WTC11 (cell line): ENCODE data around the gene ERC2. TPM values are rescaled to one million over a fixed set of nuclear protein-coding genes. Genes with fewer than 3 reads are reported as not detected.

Experiments used
- ATAC-seq: fragments of 200-7000 bp; cut with Tn5 transposase; 2 replicates; pipeline ENCODE4 v1.10.0; 2021; ENCODE audit warnings: mild to moderate bottlenecking, moderate library complexity
- CTCF ChIA-PET: fragments of 300-600 bp; sonication (Branson Sonifier 250); formaldehyde crosslinking; loops from one replicate; lab custom pipeline; 2021; ENCODE audit warnings: antibody characterized with exemption; lab: Charles Lee
- POLR2A ChIA-PET: fragments of 350-600 bp; sonication (Branson Sonifier 250); formaldehyde crosslinking; loops from one replicate; lab custom pipeline; 2021; ENCODE audit warnings: antibody characterized with exemption; lab: Charles Lee
- DNase-seq: peaks from one replicate; pipeline ENCODE4 v3.0.0; 2021; ENCODE audit warnings: low spot score
- H3K27ac Mint-ChIP-seq: 2 replicates; pipeline ENCODE4 v1.8.0; 2021; ENCODE audit warnings: mixed read lengths
- H3K27me3 Mint-ChIP-seq: 2 replicates; pipeline ENCODE4 v1.8.0; 2021; ENCODE audit warnings: low read depth, mild to moderate bottlenecking, moderate library complexity, mixed read lengths
- H3K36me3 Mint-ChIP-seq: 2 replicates; pipeline ENCODE4 v1.8.0; 2021; ENCODE audit warnings: mixed read lengths
- H3K4me1 Mint-ChIP-seq: 2 replicates; pipeline ENCODE4 v1.8.0; 2022; ENCODE audit warnings: mixed read lengths
- H3K4me3 Mint-ChIP-seq: 2 replicates; pipeline ENCODE4 v1.8.0; 2021; ENCODE audit warnings: mild to moderate bottlenecking, moderate library complexity, mixed read lengths
- H3K9me3 Mint-ChIP-seq: 2 replicates; pipeline ENCODE4 v1.8.0; 2021; ENCODE audit warnings: mixed read lengths
- AR ChIP-seq: fragments of 250-450 bp; sonication (Bioruptor Pico); IDR thresholded peaks from 2 replicates; pipeline ENCODE4 v1.9.0; 2021; ENCODE audit warnings: mild to moderate bottlenecking
- CREB1 ChIP-seq: sonication (generic); formaldehyde crosslinking; IDR thresholded peaks from 2 replicates; pipeline ENCODE4 v1.8.0; 2023; ENCODE audit warnings: mild to moderate bottlenecking, missing genetic modification reagents
- CTCF ChIP-seq: fragments of 200-600 bp; IDR thresholded peaks from 2 replicates; pipeline ENCODE4 v1.8.0; 2022; ENCODE audit warnings: antibody characterized with exemption
- GRHL2 ChIP-seq: fragments of 250-450 bp; sonication (Bioruptor Pico); IDR thresholded peaks from 2 replicates; pipeline ENCODE4 v1.8.0; 2022; ENCODE audit warnings: mild to moderate bottlenecking, moderate library complexity; ENCODE audit not compliant: insufficient replicate concordance, severe bottlenecking
- IRF2 ChIP-seq: sonication (generic); formaldehyde crosslinking; IDR thresholded peaks from 2 replicates; pipeline ENCODE4 v1.8.0; 2022; ENCODE audit warnings: low read depth, missing genetic modification reagents, borderline replicate concordance
- PREB ChIP-seq: sonication (generic); formaldehyde crosslinking; IDR thresholded peaks from 2 replicates; pipeline ENCODE4 v1.8.1; 2022; ENCODE audit warnings: mild to moderate bottlenecking, missing genetic modification reagents, moderate library complexity, borderline replicate concordance
- STAT6 ChIP-seq: sonication (generic); formaldehyde crosslinking; conservative IDR thresholded peaks from 2 replicates; pipeline ENCODE4 v1.8.1; 2023; ENCODE audit warnings: mild to moderate bottlenecking, low read depth, missing genetic modification reagents, moderate library complexity
- ZNF121 ChIP-seq: sonication (generic); formaldehyde crosslinking; IDR thresholded peaks from 2 replicates; pipeline ENCODE4 v1.8.0; 2023; ENCODE audit warnings: missing genetic modification reagents
- ZNF232 ChIP-seq: sonication (generic); formaldehyde crosslinking; IDR thresholded peaks from 2 replicates; pipeline ENCODE4 v1.8.0; 2022; ENCODE audit warnings: mild to moderate bottlenecking, missing genetic modification reagents
- ZNF512 ChIP-seq: sonication (generic); formaldehyde crosslinking; IDR thresholded peaks from 2 replicates; pipeline ENCODE4 v1.8.1; 2022; ENCODE audit warnings: missing genetic modification reagents, borderline replicate concordance
- total RNA-seq: library from RNA; stranded (reverse); gene quantifications from 3 replicates; pipeline ENCODE4 v1.2.3, GENCODE V29; 2021
- TF ChIP-seq, protein P1 (sequence below): fragments of 250-450 bp; sonication (Bioruptor Pico); conservative IDR thresholded peaks from 2 replicates; pipeline ENCODE4 v1.9.0; 2021; ENCODE audit warnings: mild to moderate bottlenecking
- TF ChIP-seq, protein P2 (sequence below): sonication (generic); formaldehyde crosslinking; IDR thresholded peaks from 2 replicates; pipeline ENCODE4 v1.8.1; 2023; ENCODE audit warnings: mild to moderate bottlenecking, missing genetic modification reagents
- TF ChIP-seq, protein P3 (sequence below): sonication (generic); formaldehyde crosslinking; IDR thresholded peaks from 2 replicates; pipeline ENCODE4 v1.8.1; 2023; ENCODE audit warnings: mild to moderate bottlenecking, missing genetic modification reagents, borderline replicate concordance

The ERC2 gene
- total RNA-seq, 1 experiment from 2014 or later, result 23.5 TPM

- ATAC-seq (no peak), DNase-seq (no peak)
- Mint-ChIP-seq H3K27me3 (peaks cover 11% of the 10 kb centered on the region), H3K27ac (no peak overlapping the region), H3K4me3 (no peak overlapping the region), H3K4me1 (peaks cover 64% of the 10 kb centered on the region), H3K36me3 (no peaks in the 10 kb centered on the region; the same call in 1 of the 2 replicates), H3K9me3 (peaks cover 3% of the 10 kb centered on the region; the same call in 1 of the 2 replicates)
- TF ChIP-seq, protein P1, sequence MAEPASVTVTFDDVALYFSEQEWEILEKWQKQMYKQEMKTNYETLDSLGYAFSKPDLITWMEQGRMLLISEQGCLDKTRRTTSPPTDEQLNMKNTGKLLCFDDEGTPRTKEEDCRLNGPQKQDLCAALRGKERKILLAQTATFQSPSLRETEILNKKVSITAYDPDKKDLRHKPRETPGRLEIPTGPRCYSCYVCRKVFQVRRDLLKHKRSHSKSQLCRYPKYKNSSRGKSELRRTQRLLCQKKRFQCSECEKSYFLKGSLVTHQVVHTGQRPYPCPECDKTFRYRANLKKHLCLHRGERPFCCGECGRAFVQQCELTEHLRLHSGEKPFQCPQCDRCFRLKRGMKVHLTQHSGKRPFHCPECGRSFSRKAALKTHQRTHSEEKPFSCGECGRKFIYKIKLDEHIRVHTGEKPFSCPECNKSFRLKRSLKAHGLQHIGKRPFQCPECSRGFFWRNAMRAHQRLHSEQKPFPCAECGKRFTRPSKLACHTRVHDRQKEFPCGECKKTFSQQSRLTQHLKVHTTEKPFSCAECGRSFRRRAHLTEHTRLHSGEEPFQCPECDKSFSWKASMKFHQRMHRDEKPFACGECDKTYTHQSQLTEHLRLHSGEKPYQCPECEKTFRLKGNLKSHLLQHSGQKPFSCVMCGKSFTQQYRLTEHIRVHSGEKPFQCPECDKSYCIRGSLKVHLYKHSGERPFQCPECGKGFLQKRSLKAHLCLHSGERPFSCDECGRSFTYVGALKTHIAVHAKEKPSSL (CRISPR knock-in tag), result no peak
- ChIA-PET POLR2A (no interaction called here), CTCF (no interaction called here)
Measured at GRCh38 chr3:56121716-56122115, 346.6 kb downstream of the ERC2 start.

DNA sequence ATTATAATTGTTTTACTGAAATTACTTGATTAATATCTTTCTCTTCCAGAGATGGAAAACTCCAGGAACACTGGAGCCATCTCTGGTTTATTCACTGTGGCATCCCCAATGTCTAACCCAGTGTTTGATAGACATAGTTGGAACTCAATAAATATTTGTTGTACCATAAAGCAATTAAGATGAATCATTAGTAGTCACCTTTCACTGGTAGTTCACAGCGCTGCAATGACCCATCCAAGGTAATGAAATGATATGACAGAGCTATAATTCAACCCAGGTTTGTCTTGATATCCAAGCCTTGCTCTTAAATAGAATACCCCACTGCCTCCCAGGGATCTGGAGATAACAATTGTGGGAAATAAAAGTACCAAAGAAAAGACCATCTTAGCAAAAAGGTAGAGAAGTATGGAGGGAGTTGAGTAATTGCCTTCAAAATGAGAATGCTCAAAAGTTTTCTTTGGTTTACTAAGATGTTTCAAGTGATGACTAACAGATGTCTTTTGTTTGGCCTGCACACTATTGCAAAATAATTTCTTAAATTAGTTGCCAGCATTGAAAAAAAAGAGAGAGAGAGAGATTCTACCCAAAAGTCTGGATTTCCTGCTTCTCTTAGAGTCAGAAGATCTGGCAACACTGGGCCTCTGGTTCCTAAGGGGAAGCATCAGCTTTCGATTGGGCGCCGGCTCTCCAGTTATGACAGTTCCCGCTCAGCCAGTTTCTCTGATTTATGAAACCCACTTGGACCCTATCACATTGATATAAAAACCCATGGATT, 348.5 kb downstream of the ERC2 start:
- Mint-ChIP-seq H3K27me3 (peaks cover 11% of the 10 kb centered on the region), H3K9me3 (peaks cover 9% of the 10 kb centered on the region), H3K36me3 (peaks cover 5% of the 10 kb centered on the region), H3K27ac (no peak overlapping the region; the same call in 1 of the 2 replicates), H3K4me3 (no peak overlapping the region), H3K4me1 (peaks cover 72% of the 10 kb centered on the region)
- DNase-seq (no peak), ATAC-seq (no peak)
- ChIA-PET CTCF (no interaction called here), POLR2A (no interaction called here)
- TF ChIP-seq ZNF512 (CRISPR knock-in tag), result no peak
- TF ChIP-seq GRHL2 (CRISPR knock-in tag), result no peak
- TF ChIP-seq CTCF, result no peak
- TF ChIP-seq STAT6 (CRISPR knock-in tag), result no peak
- TF ChIP-seq CREB1, result no peak
- no peak for TF ChIP-seq PREB (CRISPR knock-in tag)
- no peak for TF ChIP-seq IRF2 (CRISPR knock-in tag)
- TF ChIP-seq, protein P2, sequence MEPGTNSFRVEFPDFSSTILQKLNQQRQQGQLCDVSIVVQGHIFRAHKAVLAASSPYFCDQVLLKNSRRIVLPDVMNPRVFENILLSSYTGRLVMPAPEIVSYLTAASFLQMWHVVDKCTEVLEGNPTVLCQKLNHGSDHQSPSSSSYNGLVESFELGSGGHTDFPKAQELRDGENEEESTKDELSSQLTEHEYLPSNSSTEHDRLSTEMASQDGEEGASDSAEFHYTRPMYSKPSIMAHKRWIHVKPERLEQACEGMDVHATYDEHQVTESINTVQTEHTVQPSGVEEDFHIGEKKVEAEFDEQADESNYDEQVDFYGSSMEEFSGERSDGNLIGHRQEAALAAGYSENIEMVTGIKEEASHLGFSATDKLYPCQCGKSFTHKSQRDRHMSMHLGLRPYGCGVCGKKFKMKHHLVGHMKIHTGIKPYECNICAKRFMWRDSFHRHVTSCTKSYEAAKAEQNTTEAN, result no peak
- TF ChIP-seq AR, result no peak
- no peak for TF ChIP-seq ZNF232
- TF ChIP-seq, protein P3, sequence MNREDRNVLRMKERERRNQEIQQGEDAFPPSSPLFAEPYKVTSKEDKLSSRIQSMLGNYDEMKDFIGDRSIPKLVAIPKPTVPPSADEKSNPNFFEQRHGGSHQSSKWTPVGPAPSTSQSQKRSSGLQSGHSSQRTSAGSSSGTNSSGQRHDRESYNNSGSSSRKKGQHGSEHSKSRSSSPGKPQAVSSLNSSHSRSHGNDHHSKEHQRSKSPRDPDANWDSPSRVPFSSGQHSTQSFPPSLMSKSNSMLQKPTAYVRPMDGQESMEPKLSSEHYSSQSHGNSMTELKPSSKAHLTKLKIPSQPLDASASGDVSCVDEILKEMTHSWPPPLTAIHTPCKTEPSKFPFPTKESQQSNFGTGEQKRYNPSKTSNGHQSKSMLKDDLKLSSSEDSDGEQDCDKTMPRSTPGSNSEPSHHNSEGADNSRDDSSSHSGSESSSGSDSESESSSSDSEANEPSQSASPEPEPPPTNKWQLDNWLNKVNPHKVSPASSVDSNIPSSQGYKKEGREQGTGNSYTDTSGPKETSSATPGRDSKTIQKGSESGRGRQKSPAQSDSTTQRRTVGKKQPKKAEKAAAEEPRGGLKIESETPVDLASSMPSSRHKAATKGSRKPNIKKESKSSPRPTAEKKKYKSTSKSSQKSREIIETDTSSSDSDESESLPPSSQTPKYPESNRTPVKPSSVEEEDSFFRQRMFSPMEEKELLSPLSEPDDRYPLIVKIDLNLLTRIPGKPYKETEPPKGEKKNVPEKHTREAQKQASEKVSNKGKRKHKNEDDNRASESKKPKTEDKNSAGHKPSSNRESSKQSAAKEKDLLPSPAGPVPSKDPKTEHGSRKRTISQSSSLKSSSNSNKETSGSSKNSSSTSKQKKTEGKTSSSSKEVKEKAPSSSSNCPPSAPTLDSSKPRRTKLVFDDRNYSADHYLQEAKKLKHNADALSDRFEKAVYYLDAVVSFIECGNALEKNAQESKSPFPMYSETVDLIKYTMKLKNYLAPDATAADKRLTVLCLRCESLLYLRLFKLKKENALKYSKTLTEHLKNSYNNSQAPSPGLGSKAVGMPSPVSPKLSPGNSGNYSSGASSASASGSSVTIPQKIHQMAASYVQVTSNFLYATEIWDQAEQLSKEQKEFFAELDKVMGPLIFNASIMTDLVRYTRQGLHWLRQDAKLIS (CRISPR knock-in tag), result no peak
- no peak for TF ChIP-seq ZNF121
